ENCODE measurements around the gene TRIM72. TPM values are rescaled to one million over a fixed set of nuclear protein-coding genes. Genes with fewer than 3 reads are reported as not detected.

TRIM72 gene
- total RNA-seq, 1 experiment from 2014 or later = 1.2 TPM

- Histone ChIP-seq H3K27me3 (ENCODE audit: insufficient read depth, low read length) (no peaks in the 10 kb centered on the region), H2BK15ac (ENCODE audit: low read depth, low read length) (no peak overlapping the region), H3K56ac (ENCODE audit: insufficient read length, low read depth, low read length) (no peak overlapping the region), H3K27ac (ENCODE audit: insufficient read length, low read depth, low read length) (no peak overlapping the region), H2BK120ac (ENCODE audit: low read depth, low read length, poor library complexity, severe bottlenecking) (no peak overlapping the region), H2BK20ac (ENCODE audit: low read depth, low read length, poor library complexity, severe bottlenecking) (no peak overlapping the region), H3K79me2 (ENCODE audit: insufficient read depth, low read length) (peaks cover 35% of the 10 kb centered on the region), H2AK5ac (ENCODE audit: insufficient read length, low read length) (no peak overlapping the region), H4K5ac (ENCODE audit: insufficient read length, low read depth, low read length) (no peak overlapping the region), H3K14ac (ENCODE audit: insufficient read depth, low read length) (no peak overlapping the region), H2BK12ac (ENCODE audit: insufficient read length, low read depth, low read length) (no peak overlapping the region), H3K4me1 (ENCODE audit: insufficient read depth, low read length) (no peaks in the 10 kb centered on the region), H4K20me1 (ENCODE audit: control insufficient read depth, insufficient read depth, insufficient read length) (no peaks in the 10 kb centered on the region), H3K79me1 (ENCODE audit: insufficient read depth, low read depth, low read length, poor library complexity, severe bottlenecking) (peaks cover 19% of the 10 kb centered on the region), H3K4ac (ENCODE audit: low read depth, low read length) (no peak overlapping the region), H2BK5ac (ENCODE audit: insufficient read length, low read length) (no peak overlapping the region), H4K8ac (replicated peaks; ENCODE audit: insufficient read length, low read depth, low read length) (no peak overlapping the region), H3K9me3 (ENCODE audit: control insufficient read depth, low read depth, low read length) (no peaks in the 10 kb centered on the region), H3K18ac (ENCODE audit: insufficient read length, low read depth, low read length) (no peak overlapping the region), H2AFZ (ENCODE audit: low read length) (no peak overlapping the region), H3K23me2 (ENCODE audit: insufficient read length, low read depth, low read length, poor library complexity, severe bottlenecking) (peaks cover 7% of the 10 kb centered on the region), H4K91ac (ENCODE audit: insufficient read length, low read depth, low read length) (no peak overlapping the region), H3T11ph (ENCODE audit: low read length) (no peak overlapping the region), H3K4me2 (ENCODE audit: insufficient read depth, insufficient read length, low read length) (no peak overlapping the region), H3K9ac (ENCODE audit: extremely low read depth, insufficient read length, low read length) (no peak overlapping the region), H3K23ac (ENCODE audit: insufficient read length, low read depth, low read length) (no peak overlapping the region)
- Mint-ChIP-seq H3K9me3 (no peaks in the 10 kb centered on the region; a peak in 2 of 5 replicates), H3K4me3 (0 out of 5 replicates have a peak overlapping the region, but pooled peaks of 1 of the 2 experiments have one; percentile 2), H3K4me1 (peaks cover 25 to 36% of the 10 kb centered on the region in 2 experiments), H3K27ac (peak overlapping the region in 1 of 3 experiments; percentile 76; a peak in 2 of 7 replicates), H3K27me3 (ENCODE audit: low read depth) (peaks cover 4% of the 10 kb centered on the region), H3K36me3 (ENCODE audit: insufficient read depth in 1 of 3, low read depth in 3 of 3) (peaks cover 97 to 100% (median 99%) of the 10 kb centered on the region in 3 experiments)
- TF ChIP-seq CTCF (conservative IDR thresholded peaks at IDR 0.05) = no peak
- WGBS (ENCODE audit: extremely low coverage, insufficient read length, low lambda C conversion rate) = no CpG with 5 or more reads among the region's 7 CpGs
- DNase-seq = no peak
These were observed 27.7 kb upstream of the TRIM72 start for GRCh38 chr16:31186176-31186575.
